Ovary (tissue), 3 donors: ENCODE results near the gene TXNDC11.

Source experiments
- EP300 ChIP-seq: sonication (generic); formaldehyde crosslinking; IDR thresholded peaks from one replicate; pipeline ENCODE4 v1.6.1; 2017; ENCODE audit warnings: antibody characterized with exemption
- POLR2A ChIP-seq: fragments of 450-650 bp; IDR thresholded peaks from one replicate; pipeline ENCODE4 v1.6.1; 2017; ENCODE audit warnings: antibody characterized with exemption, mild to moderate bottlenecking, moderate library complexity
- TF ChIP-seq, protein P1 (sequence below), 3 donors: fragments of 450-650 bp in 2 of 3; fragments of 200-600 bp in 1 of 3; IDR thresholded peaks; one replicate each; pipeline versions ENCODE4 v1.5.1 to v1.8.0; 2016 to 2022; ENCODE audit warnings: antibody characterized with exemption in 3 of 3, mild to moderate bottlenecking in 1 of 3
- donor health status: DM: no; HTN: no; CAD: no.

DNA sequence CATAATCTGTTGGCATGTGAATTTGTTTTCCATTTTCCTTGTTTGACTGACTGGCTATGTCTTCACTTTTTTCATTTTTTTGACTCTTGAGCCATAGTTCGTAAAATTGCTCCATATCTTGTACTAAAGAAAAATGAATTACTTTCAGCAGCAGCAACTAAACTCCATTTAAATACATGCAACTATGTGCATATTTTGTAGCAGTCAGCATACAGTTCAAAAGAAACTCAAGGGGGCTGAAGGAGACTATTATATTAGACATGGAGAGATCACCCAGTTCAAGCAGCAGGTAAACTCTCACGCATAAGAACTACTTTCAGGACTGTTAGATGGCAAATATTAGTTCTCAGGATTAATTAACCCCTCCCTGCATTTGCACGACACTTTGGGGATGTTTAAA is 13.6 kb upstream of the TXNDC11 start:
- TF ChIP-seq, protein P1, sequence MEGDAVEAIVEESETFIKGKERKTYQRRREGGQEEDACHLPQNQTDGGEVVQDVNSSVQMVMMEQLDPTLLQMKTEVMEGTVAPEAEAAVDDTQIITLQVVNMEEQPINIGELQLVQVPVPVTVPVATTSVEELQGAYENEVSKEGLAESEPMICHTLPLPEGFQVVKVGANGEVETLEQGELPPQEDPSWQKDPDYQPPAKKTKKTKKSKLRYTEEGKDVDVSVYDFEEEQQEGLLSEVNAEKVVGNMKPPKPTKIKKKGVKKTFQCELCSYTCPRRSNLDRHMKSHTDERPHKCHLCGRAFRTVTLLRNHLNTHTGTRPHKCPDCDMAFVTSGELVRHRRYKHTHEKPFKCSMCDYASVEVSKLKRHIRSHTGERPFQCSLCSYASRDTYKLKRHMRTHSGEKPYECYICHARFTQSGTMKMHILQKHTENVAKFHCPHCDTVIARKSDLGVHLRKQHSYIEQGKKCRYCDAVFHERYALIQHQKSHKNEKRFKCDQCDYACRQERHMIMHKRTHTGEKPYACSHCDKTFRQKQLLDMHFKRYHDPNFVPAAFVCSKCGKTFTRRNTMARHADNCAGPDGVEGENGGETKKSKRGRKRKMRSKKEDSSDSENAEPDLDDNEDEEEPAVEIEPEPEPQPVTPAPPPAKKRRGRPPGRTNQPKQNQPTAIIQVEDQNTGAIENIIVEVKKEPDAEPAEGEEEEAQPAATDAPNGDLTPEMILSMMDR (IDR thresholded peaks at IDR 0.05) = no peak
- TF ChIP-seq POLR2A = no peak
- no peak for TF ChIP-seq EP300
